ENCODE data around the gene NKX1-2.
"Not testable (repeated sequence)": the region's sequence is repeated elsewhere in the genome, so short reads cannot be mapped to it uniquely, and the experiment has no call there.

DNA sequence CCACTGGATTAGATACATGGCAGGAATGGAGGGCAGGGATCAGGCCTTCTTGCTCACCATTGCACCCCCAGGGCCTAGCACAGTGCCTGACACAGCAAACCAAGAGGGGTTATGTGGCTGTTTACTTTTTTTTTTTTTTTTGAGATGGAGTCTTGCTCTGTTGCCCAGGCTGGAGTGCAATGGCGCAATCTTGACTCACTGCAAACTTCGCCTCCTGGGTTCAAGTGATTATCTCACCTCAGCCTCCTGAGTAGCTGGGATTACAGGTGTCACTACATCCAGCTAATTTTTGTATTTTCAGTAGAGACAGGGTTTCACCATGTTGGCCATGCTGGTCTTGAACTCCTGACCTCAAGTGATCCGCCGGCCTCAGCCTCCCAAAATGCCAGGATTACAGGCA is 14.2 kb downstream of the NKX1-2 start:
- TF ChIP-seq, protein P1, sequence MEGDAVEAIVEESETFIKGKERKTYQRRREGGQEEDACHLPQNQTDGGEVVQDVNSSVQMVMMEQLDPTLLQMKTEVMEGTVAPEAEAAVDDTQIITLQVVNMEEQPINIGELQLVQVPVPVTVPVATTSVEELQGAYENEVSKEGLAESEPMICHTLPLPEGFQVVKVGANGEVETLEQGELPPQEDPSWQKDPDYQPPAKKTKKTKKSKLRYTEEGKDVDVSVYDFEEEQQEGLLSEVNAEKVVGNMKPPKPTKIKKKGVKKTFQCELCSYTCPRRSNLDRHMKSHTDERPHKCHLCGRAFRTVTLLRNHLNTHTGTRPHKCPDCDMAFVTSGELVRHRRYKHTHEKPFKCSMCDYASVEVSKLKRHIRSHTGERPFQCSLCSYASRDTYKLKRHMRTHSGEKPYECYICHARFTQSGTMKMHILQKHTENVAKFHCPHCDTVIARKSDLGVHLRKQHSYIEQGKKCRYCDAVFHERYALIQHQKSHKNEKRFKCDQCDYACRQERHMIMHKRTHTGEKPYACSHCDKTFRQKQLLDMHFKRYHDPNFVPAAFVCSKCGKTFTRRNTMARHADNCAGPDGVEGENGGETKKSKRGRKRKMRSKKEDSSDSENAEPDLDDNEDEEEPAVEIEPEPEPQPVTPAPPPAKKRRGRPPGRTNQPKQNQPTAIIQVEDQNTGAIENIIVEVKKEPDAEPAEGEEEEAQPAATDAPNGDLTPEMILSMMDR (IDR thresholded peaks at IDR 0.05) = not testable (repeated sequence)
- TF ChIP-seq POLR2A (IDR thresholded peaks at IDR 0.05) = not testable (repeated sequence)
